ENCODE results near the gene TIGD1.
"Not testable (repeated sequence)": the region's sequence is repeated elsewhere in the genome, so short reads cannot be mapped to it uniquely, and the experiment has no call there.

Gene TIGD1

DNA sequence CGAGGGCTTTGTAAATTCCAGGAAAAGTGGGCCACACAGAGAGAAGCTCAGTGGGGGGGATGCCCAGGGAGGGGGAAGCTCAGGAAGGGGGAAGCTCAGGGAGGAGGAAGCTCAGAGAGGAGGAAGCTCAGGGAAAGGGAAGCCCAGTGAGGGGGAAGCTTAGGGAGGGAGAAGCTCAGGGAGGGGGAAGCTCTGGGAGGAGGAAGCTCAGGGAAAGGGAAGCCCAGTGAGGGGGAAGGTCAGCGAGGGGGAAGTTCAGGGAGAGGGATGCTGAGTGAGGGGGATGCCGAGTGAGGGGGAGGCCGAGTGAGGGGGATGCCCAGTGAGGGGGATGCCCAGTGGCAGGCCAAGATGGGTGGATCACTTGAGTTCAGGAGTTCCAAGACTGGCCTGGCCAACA, 11.7 kb downstream of the TIGD1 start:
- H3K9me3 ChIP-seq (ENCODE audit: control insufficient read depth, low read length) = peaks cover 5% of the 10 kb centered on the region
- H3K4me3 ChIP-seq (ENCODE audit: extremely low read depth, insufficient read depth, low read length, poor library complexity, severe bottlenecking) = no peak overlapping the region
- WGBS, 2 experiments (ENCODE audit: insufficient coverage in 2 of 2) = 33 to 45% methylated on average over 1 to 2 of the region's 4 CpGs
- peaks cover 2% of the 10 kb centered on the region for H3K4me1 ChIP-seq (ENCODE audit: control insufficient read depth, insufficient read depth, low read length, poor library complexity, severe bottlenecking)
- H3K27ac ChIP-seq (ENCODE audit: low read depth, low read length, severe bottlenecking) = no peak overlapping the region
- H3K36me3 ChIP-seq (ENCODE audit: control insufficient read depth, insufficient read depth, low read length) = no peaks in the 10 kb centered on the region

DNA sequence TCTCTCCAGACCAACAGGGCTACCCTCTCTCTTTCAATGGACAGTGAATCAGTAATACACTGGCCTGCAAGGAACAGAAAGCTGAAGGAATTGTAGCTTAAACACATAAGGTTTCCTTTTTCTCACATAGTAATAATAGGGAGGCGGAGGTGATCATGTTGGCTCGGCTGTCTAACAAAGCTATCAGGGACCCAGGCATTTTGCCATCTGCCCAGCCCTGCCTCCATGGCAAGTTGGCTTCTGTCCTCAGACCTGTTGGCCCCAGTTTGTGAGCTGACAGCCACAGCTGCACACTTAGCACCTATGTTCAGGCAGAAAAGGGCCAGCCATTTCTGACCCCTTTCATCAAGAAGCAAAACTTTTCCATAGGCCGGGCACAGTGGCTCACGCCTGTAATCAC, 12.9 kb downstream of the TIGD1 start:
- Histone ChIP-seq H3K9me3 (ENCODE audit: control insufficient read depth, low read length) (peaks cover 5% of the 10 kb centered on the region), H3K4me3 (ENCODE audit: extremely low read depth, insufficient read depth, low read length, poor library complexity, severe bottlenecking) (no peak overlapping the region), H3K27ac (ENCODE audit: low read depth, low read length, severe bottlenecking) (no peak overlapping the region), H3K4me1 (ENCODE audit: control insufficient read depth, insufficient read depth, low read length, poor library complexity, severe bottlenecking) (peaks cover 2% of the 10 kb centered on the region), H3K36me3 (ENCODE audit: control insufficient read depth, insufficient read depth, low read length) (no peaks in the 10 kb centered on the region)
- 94 to 95% methylated on average over 2 of the region's 4 CpGs for WGBS, 2 experiments (ENCODE audit: insufficient coverage in 2 of 2)

- WGBS, 2 experiments (ENCODE audit: insufficient coverage in 2 of 2) = 62 to 79% methylated on average over 3 to 4 of the region's 5 CpGs
- no peak overlapping the region for H3K4me3 ChIP-seq (ENCODE audit: extremely low read depth, insufficient read depth, low read length, poor library complexity, severe bottlenecking)
- H3K36me3 ChIP-seq (ENCODE audit: control insufficient read depth, insufficient read depth, low read length) = no peaks in the 10 kb centered on the region
- peaks cover 2% of the 10 kb centered on the region for H3K4me1 ChIP-seq (ENCODE audit: control insufficient read depth, insufficient read depth, low read length, poor library complexity, severe bottlenecking)
- no peak overlapping the region for H3K27ac ChIP-seq (ENCODE audit: low read depth, low read length, severe bottlenecking)
- H3K9me3 ChIP-seq (ENCODE audit: control insufficient read depth, low read length) = peaks cover 5% of the 10 kb centered on the region
Measured at GRCh38 chr2:232537079-232537478, 13.3 kb downstream of the TIGD1 start.

GRCh38 chr2:232535761-232536530, 14.4 kb downstream of the TIGD1 start:
- Histone ChIP-seq H3K4me1 (ENCODE audit: control insufficient read depth, insufficient read depth, low read length, poor library complexity, severe bottlenecking) (peaks cover 2% of the 10 kb centered on the region), H3K9me3 (ENCODE audit: control insufficient read depth, low read length) (peaks cover 5% of the 10 kb centered on the region), H3K27ac (ENCODE audit: low read depth, low read length, severe bottlenecking) (no peak overlapping the region), H3K36me3 (ENCODE audit: control insufficient read depth, insufficient read depth, low read length) (no peaks in the 10 kb centered on the region), H3K4me3 (ENCODE audit: extremely low read depth, insufficient read depth, low read length, poor library complexity, severe bottlenecking) (no peak overlapping the region)
- WGBS, 2 experiments (ENCODE audit: insufficient coverage in 2 of 2) = 87 to 90% methylated on average over 3 to 4 of the region's 5 CpGs

DNA sequence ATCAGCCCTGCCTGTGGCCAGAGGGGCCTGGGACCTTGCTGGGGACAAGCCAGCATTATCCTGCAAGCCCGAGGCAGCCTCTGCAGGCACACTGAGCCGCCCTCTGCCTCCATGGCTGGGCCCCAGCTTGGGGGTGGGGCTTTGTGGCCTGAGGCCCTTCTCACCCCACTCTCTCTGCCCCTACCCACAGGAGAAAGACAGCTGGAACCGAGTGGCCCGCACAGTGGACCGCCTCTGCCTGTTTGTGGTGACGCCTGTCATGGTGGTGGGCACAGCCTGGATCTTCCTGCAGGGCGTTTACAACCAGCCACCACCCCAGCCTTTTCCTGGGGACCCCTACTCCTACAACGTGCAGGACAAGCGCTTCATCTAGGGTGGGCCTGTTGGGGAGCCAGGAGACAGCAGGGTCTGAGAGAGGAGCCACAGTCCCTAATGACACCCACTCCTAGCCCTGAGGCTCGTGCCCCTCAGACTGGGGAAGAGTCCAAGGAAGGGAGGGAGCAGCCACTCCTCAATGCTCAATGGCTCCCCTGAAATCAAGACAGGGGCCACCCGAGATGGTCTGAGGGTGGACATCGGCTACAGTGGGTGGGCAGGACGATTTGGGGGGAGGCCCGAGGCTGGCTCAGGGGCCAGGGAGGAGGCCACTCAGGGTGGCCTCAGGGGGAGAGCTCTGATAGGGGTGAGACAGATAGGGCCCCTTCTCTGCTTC, 15.3 kb downstream of the TIGD1 start:
- no peak overlapping the region for H3K4me3 ChIP-seq (ENCODE audit: extremely low read depth, insufficient read depth, low read length, poor library complexity, severe bottlenecking)
- H3K36me3 ChIP-seq (ENCODE audit: control insufficient read depth, insufficient read depth, low read length) = no peaks in the 10 kb centered on the region
- peaks cover 5% of the 10 kb centered on the region for H3K9me3 ChIP-seq (ENCODE audit: control insufficient read depth, low read length)
- WGBS, 2 experiments (ENCODE audit: insufficient coverage in 2 of 2) = 88 to 95% methylated on average over 3 to 10 of the region's 14 CpGs
- H3K4me1 ChIP-seq (ENCODE audit: control insufficient read depth, insufficient read depth, low read length, poor library complexity, severe bottlenecking) = peaks cover 2% of the 10 kb centered on the region
- no peak overlapping the region for H3K27ac ChIP-seq (ENCODE audit: low read depth, low read length, severe bottlenecking)

DNA sequence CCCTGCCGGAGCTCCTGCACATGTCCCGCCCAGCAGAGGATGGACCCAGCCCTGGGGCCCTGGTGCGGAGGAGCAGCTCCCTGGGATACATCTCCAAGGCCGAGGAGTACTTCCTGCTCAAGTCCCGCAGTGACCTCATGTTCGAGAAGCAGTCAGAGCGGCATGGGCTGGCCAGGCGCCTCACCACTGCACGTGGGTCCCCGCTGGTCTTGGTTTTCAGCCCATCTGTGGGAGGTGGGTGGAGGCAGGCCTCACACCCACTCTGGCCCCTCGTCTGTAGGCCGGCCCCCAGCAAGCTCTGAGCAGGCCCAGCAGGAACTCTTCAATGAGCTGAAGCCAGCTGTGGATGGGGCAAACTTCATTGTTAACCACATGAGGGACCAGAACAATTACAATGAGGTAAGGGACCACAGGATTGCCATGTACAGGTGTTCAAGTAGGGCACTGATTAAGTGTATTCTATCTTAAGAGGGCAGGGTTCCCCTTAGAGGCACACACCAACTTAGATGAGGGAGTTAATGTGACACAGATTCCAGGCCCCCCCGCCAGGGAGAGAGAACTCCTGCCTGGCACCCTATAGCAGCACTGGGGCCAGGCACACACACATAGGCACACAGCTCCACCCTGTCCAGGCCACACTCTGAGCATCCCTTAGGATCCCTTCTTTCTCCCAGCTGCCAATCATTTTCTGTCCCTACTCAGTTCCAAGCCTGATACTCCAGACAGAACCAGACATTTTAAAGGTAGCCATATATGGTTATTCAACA, 16.2 kb downstream of the TIGD1 start:
- no peak overlapping the region for H3K4me3 ChIP-seq (ENCODE audit: extremely low read depth, insufficient read depth, low read length, poor library complexity, severe bottlenecking)
- H3K9me3 ChIP-seq (ENCODE audit: control insufficient read depth, low read length) = peaks cover 5% of the 10 kb centered on the region
- H3K4me1 ChIP-seq (ENCODE audit: control insufficient read depth, insufficient read depth, low read length, poor library complexity, severe bottlenecking) = no peaks in the 10 kb centered on the region
- H3K27ac ChIP-seq (ENCODE audit: low read depth, low read length, severe bottlenecking) = no peak overlapping the region
- 86% methylated on average over 10 to 13 of the region's 13 CpGs for WGBS, 2 experiments (ENCODE audit: insufficient coverage in 2 of 2)
- H3K36me3 ChIP-seq (ENCODE audit: control insufficient read depth, insufficient read depth, low read length) = no peaks in the 10 kb centered on the region

GRCh38 chr2:232532821-232533220, 17.5 kb downstream of the TIGD1 start:
- not testable (repeated sequence) for H3K4me1 ChIP-seq (ENCODE audit: control insufficient read depth, insufficient read depth, low read length, poor library complexity, severe bottlenecking); H3K36me3 ChIP-seq (ENCODE audit: control insufficient read depth, insufficient read depth, low read length); H3K4me3 ChIP-seq (ENCODE audit: extremely low read depth, insufficient read depth, low read length, poor library complexity, severe bottlenecking); H3K27ac ChIP-seq (ENCODE audit: low read depth, low read length, severe bottlenecking); H3K9me3 ChIP-seq (ENCODE audit: control insufficient read depth, low read length)
- 86 to 88% methylated on average over 4 to 6 of the region's 7 CpGs for WGBS, 2 experiments (ENCODE audit: insufficient coverage in 2 of 2)

DNA sequence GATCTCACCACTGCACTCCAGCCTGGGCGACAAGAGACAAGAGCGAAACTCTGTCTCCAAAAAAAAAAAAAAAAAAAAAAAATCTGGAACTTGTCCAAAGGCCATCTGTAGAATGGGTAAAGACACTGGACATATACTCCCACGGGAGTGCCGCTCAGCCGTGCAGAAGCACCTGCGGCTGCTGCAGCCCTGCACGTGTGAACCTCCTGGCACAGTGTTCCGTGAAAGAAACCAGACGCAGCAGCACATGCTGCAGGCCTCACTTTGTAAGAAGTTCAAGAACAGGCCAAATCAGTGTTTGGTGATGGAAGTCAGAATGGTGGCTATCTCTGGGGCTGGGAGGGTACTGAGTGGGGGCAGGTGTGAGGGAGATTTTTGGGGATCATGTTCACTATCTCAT, 17.9 kb downstream of the TIGD1 start:
- no peaks in the 10 kb centered on the region for H3K4me1 ChIP-seq (ENCODE audit: control insufficient read depth, insufficient read depth, low read length, poor library complexity, severe bottlenecking)
- H3K36me3 ChIP-seq (ENCODE audit: control insufficient read depth, insufficient read depth, low read length) = no peaks in the 10 kb centered on the region
- no peak overlapping the region for H3K27ac ChIP-seq (ENCODE audit: low read depth, low read length, severe bottlenecking)
- 90 to 92% methylated on average over 4 to 9 of the region's 9 CpGs for WGBS, 2 experiments (ENCODE audit: insufficient coverage in 2 of 2)
- H3K4me3 ChIP-seq (ENCODE audit: extremely low read depth, insufficient read depth, low read length, poor library complexity, severe bottlenecking) = no peak overlapping the region
- H3K9me3 ChIP-seq (ENCODE audit: control insufficient read depth, low read length) = peaks cover 5% of the 10 kb centered on the region

- 56 to 84% methylated on average over 4 to 8 of the region's 9 CpGs for WGBS, 2 experiments (ENCODE audit: insufficient coverage in 2 of 2)
- Histone ChIP-seq H3K4me1 (ENCODE audit: control insufficient read depth, insufficient read depth, low read length, poor library complexity, severe bottlenecking) (no peaks in the 10 kb centered on the region), H3K4me3 (ENCODE audit: extremely low read depth, insufficient read depth, low read length, poor library complexity, severe bottlenecking) (no peak overlapping the region), H3K27ac (ENCODE audit: low read depth, low read length, severe bottlenecking) (no peak overlapping the region), H3K9me3 (ENCODE audit: control insufficient read depth, low read length) (no peaks in the 10 kb centered on the region), H3K36me3 (ENCODE audit: control insufficient read depth, insufficient read depth, low read length) (no peaks in the 10 kb centered on the region)
Measured at GRCh38 chr2:232530626-232531260, 19.6 kb downstream of the TIGD1 start.

DNA sequence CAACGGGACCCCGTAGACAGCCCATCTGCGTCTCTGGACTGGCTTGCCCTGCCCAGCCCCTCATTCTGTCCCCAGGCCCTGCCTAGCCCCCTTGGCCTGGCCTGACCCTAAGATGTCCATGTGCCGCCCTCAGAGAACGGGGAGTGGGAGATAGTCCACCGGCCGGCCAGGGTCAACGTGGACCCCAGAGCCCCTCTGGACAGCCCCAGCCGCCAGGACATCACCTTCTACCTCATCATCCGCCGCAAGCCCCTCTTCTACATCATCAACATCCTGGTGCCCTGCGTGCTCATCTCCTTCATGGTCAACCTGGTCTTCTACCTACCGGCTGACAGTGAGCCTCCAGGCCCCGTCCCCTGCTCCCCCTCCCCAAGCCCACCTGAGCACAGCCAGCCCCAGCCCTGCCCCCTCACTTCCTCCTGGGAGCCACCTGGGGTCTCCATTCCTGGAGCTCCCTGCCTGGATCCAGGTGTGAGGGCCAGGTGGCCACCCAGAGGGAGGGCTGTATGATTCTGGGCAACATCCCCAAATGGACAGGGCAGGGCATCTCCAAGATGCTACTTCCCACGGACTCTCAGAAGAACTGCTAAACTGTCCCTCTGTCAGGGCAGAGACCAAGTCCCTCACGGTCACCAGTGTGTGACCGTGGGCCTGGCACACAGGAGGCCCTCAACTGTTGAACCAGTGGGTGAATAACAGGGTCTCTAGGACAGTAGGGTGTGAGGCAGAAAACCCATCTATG, 20.4 kb downstream of the TIGD1 start:
- H3K27ac ChIP-seq (ENCODE audit: low read depth, low read length, severe bottlenecking) = no peak overlapping the region
- 91 to 94% methylated on average over 12 to 17 of the region's 17 CpGs for WGBS, 2 experiments (ENCODE audit: insufficient coverage in 2 of 2)
- H3K9me3 ChIP-seq (ENCODE audit: control insufficient read depth, low read length) = no peaks in the 10 kb centered on the region
- H3K4me1 ChIP-seq (ENCODE audit: control insufficient read depth, insufficient read depth, low read length, poor library complexity, severe bottlenecking) = no peaks in the 10 kb centered on the region
- no peaks in the 10 kb centered on the region for H3K36me3 ChIP-seq (ENCODE audit: control insufficient read depth, insufficient read depth, low read length)
- no peak overlapping the region for H3K4me3 ChIP-seq (ENCODE audit: extremely low read depth, insufficient read depth, low read length, poor library complexity, severe bottlenecking)
